SK-N-SH (cell line): ENCODE measurements around the gene CD5L. TPM values are rescaled to one million over a fixed set of nuclear protein-coding genes. Genes with fewer than 3 reads are reported as not detected.

ENCODE experiments used
- CTCF ChIA-PET: fragments of 300-600, 350-600 bp; formaldehyde crosslinking; extraction: SDS; loops from one replicate; lab custom pipeline; 2021; lab: Yijun Ruan, JAX
- POLR2A ChIA-PET: fragments of 350-600 bp; sonication (Branson Sonifier 250); formaldehyde crosslinking; extraction: SDS; loops from one replicate; lab custom pipeline; 2020; ENCODE audit warnings: antibody characterized with exemption, inconsistent platforms; lab: Yijun Ruan, JAX
- DNase-seq: peaks from one replicate; pipeline ENCODE4 v3.0.0; 2012
- H2AFZ ChIP-seq: fragments of 200-600 bp; sonication (generic); 2 replicates; pipeline ENCODE4 v1.8.1; 2016; ENCODE audit warnings: antibody characterized with exemption, mild to moderate bottlenecking, low read depth
- H3F3A ChIP-seq: fragments of 200-600 bp; sonication (generic); replicated peaks from 2 replicates; pipeline ENCODE3; 2016; ENCODE audit warnings: antibody characterized with exemption, mild to moderate bottlenecking; ENCODE audit not compliant: insufficient read depth
- H3K27ac ChIP-seq, 2 experiments: fragments of 200-500 bp in 1 of 2; fragments of 200-600 bp in 1 of 2; sonication (Bioruptor generic) in 1 of 2; sonication (generic), shearing (Covaris generic) in 1 of 2; 2 replicates each; pipeline versions ENCODE4 v1.5.1 to v1.6.1; 2014 to 2016; ENCODE audit warnings: low read depth in 2 of 2, inconsistent platforms in 1 of 2, low read length in 1 of 2, mild to moderate bottlenecking in 1 of 2, mixed read lengths in 1 of 2
- H3K27me3 ChIP-seq: fragments of 200-600 bp; sonication (generic), shearing (Covaris generic); 2 replicates; pipeline ENCODE4 v1.6.1; 2016; ENCODE audit warnings: mixed run types; ENCODE audit not compliant: insufficient read depth
- H3K36me3 ChIP-seq, 2 experiments: fragments of 200-500 bp in 1 of 2; fragments of 200-600 bp in 1 of 2; sonication (Bioruptor generic) in 1 of 2; sonication (generic) in 1 of 2; replicated peaks in 1 of 2; 2 replicates each; pipeline versions ENCODE3 to v1.5.1; 2014 to 2016; ENCODE audit warnings: low read length in 1 of 2, mild to moderate bottlenecking in 1 of 2; ENCODE audit not compliant: insufficient read depth in 2 of 2, control insufficient read depth in 1 of 2
- H3K4me1 ChIP-seq, 2 experiments: fragments of 200-500 bp in 1 of 2; fragments of 200-600 bp in 1 of 2; sonication (Bioruptor generic) in 1 of 2; sonication (generic), shearing (Covaris generic) in 1 of 2; 2 replicates each; pipeline versions ENCODE4 v1.5.1 to v1.6.1; 2014 to 2016; ENCODE audit warnings: low read depth in 1 of 2, low read length in 1 of 2, mixed run types in 1 of 2; ENCODE audit not compliant: insufficient read depth in 2 of 2, control insufficient read depth in 1 of 2
- H3K4me2 ChIP-seq: fragments of 200-600 bp; sonication (generic), shearing (Covaris generic); 2 replicates; pipeline ENCODE4 v1.6.1; 2017; ENCODE audit warnings: mixed run types
- H3K4me3 ChIP-seq, 2 experiments: fragments of 200-500 bp in 1 of 2; fragments of 200-600 bp in 1 of 2; sonication (Bioruptor generic) in 1 of 2; sonication (generic), shearing (Covaris generic) in 1 of 2; 2 replicates each; pipeline versions ENCODE4 v1.5.1 to v1.8.1; 2014 to 2016; ENCODE audit warnings: low read depth in 2 of 2, inconsistent platforms in 1 of 2, low read length in 1 of 2, mild to moderate bottlenecking in 1 of 2, mixed read lengths in 1 of 2, moderate library complexity in 1 of 2
- H3K79me2 ChIP-seq: fragments of 200-600 bp; sonication (generic); 2 replicates; pipeline ENCODE4 v1.8.1; 2017; ENCODE audit warnings: mild to moderate bottlenecking; ENCODE audit not compliant: insufficient read depth
- H3K9ac ChIP-seq: fragments of 200-600 bp; sonication (generic); 2 replicates; pipeline ENCODE4 v1.6.1; 2017; ENCODE audit warnings: mixed run types
- H3K9me2 ChIP-seq: fragments of 200-600 bp; sonication (generic); 2 replicates; pipeline ENCODE4 v1.6.1; 2017; ENCODE audit warnings: mixed run types
- H3K9me3 ChIP-seq: fragments of 200-600 bp; sonication (generic); 2 replicates; pipeline ENCODE4 v1.6.1; 2017; ENCODE audit warnings: mixed run types, mild to moderate bottlenecking, moderate library complexity
- H4K20me1 ChIP-seq: fragments of 200-600 bp; sonication (generic); 2 replicates; pipeline ENCODE4 v1.6.1; 2017; ENCODE audit warnings: mild to moderate bottlenecking, mixed run types; ENCODE audit not compliant: insufficient read depth
- EP300 ChIP-seq, 2 experiments: IDR thresholded peaks; 2 replicates each; pipeline versions ENCODE4 v1.4.0 to v1.6.1; 2012; ENCODE audit warnings: borderline replicate concordance in 1 of 2, low read depth in 1 of 2, low read length in 1 of 2
- EZH2phosphoT487 ChIP-seq: fragments of 200-600 bp; sonication (generic); IDR thresholded peaks from 2 replicates; pipeline ENCODE4 v1.6.1; 2017; ENCODE audit warnings: low read depth, mixed run types, mild to moderate bottlenecking, antibody characterized with exemption, moderate library complexity, borderline replicate concordance
- FOSL2 ChIP-seq: IDR thresholded peaks from 2 replicates; pipeline ENCODE4 v1.4.0; 2012; ENCODE audit warnings: low read depth, mild to moderate bottlenecking, moderate library complexity, borderline replicate concordance
- FOXJ3 ChIP-seq: sonication (generic); formaldehyde crosslinking; IDR thresholded peaks from 2 replicates; pipeline ENCODE4 v1.5.1; 2020; ENCODE audit warnings: mild to moderate bottlenecking, missing genetic modification reagents
- FOXM1 ChIP-seq: IDR thresholded peaks from 2 replicates; pipeline ENCODE4 v1.4.0; 2012; ENCODE audit warnings: low read depth, mild to moderate bottlenecking
- GABPA ChIP-seq: IDR thresholded peaks from 2 replicates; pipeline ENCODE4 v1.4.0; 2012; ENCODE audit warnings: low read depth, mild to moderate bottlenecking
- JUND ChIP-seq: IDR thresholded peaks from 2 replicates; pipeline ENCODE4 v1.4.0; 2012
- NFIC ChIP-seq: IDR thresholded peaks from 2 replicates; pipeline ENCODE4 v1.4.0; 2012; ENCODE audit warnings: borderline replicate concordance
- RAD21 ChIP-seq: IDR thresholded peaks from 2 replicates; pipeline ENCODE4 v1.6.1; 2012; ENCODE audit warnings: mild to moderate bottlenecking, low read length
- RCOR1 ChIP-seq: fragments of 150-350 bp; IDR thresholded peaks from 2 replicates; pipeline ENCODE4 v1.6.1; 2017; ENCODE audit warnings: antibody characterized with exemption, low read length
- RFX5 ChIP-seq: IDR thresholded peaks from 2 replicates; pipeline ENCODE4 v1.6.1; 2012; ENCODE audit warnings: mild to moderate bottlenecking, improper control_type of control experiment, low read length
- SIN3A ChIP-seq: IDR thresholded peaks from 2 replicates; pipeline ENCODE4 v1.6.1; 2012; ENCODE audit warnings: low read depth, mild to moderate bottlenecking, low read length, moderate library complexity, borderline replicate concordance
- SMC3 ChIP-seq: IDR thresholded peaks from 2 replicates; pipeline ENCODE4 v1.6.1; 2012; ENCODE audit warnings: low read depth, low read length, improper control_type of control experiment
- TAF1 ChIP-seq: IDR thresholded peaks from 2 replicates; pipeline ENCODE4 v1.6.1; 2012; ENCODE audit warnings: low read depth, mild to moderate bottlenecking, low read length, moderate library complexity, borderline replicate concordance
- TCF12 ChIP-seq: IDR thresholded peaks from 2 replicates; pipeline ENCODE4 v1.4.0; 2012
- YY1 ChIP-seq: IDR thresholded peaks from 2 replicates; pipeline ENCODE4 v1.4.0; 2012; ENCODE audit warnings: low read depth, mild to moderate bottlenecking
- WGBS: methylation state at CpG from one replicate; pipeline ENCODE4 v1.1.6; 2017; ENCODE audit warnings: low lambda C conversion rate; 5-methylcytosine and 5-hydroxymethylcytosine counted together
- polyA plus RNA-seq, 3 experiments: library from polyadenylated mRNA; depleted of rRNA; stranded (reverse); fragments of >200 nt; gene quantifications; 2 replicates each; pipeline ENCODE4 v1.2.3, GENCODE V29; 2012
- TF ChIP-seq, protein P1 (sequence below): fragments of 150-350 bp; IDR thresholded peaks from 2 replicates; pipeline ENCODE4 v1.6.1; 2017; ENCODE audit warnings: antibody characterized with exemption, low read length, low read depth, borderline replicate concordance
- TF ChIP-seq, protein P2 (sequence below): IDR thresholded peaks from 2 replicates; pipeline ENCODE4 v1.4.0; 2012; ENCODE audit warnings: low read depth
- TF ChIP-seq, protein P3 (sequence below): fragments of 150-350 bp; IDR thresholded peaks from 2 replicates; pipeline ENCODE4 v1.6.1; 2016; ENCODE audit warnings: mild to moderate bottlenecking, low read depth, low read length

Gene CD5L
- polyA plus RNA-seq, 1 of the 3 experiments (the other 2 are of a cell fraction): not detected

DNA sequence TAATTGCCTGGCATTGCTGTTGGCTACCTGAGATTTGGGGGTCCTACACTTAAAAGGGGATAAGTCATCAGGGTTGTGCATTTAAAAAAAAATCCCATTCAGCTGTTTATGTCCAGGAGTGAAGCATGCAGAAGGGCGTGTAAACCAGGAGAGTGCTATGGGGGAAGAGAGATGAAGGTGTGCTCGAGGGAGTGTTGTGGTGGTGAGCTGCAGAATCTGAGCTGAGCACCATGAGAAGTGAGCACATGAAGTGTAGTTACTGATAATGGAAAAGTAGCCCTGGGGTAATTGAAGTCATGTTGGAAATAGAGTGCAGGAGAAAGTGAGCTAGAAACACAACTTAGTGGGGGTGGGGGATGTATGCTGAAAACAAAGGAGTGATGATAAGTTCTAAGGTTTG is 22.4 kb downstream of the CD5L start (continued):
- TF ChIP-seq FOSL2: no peak
- TF ChIP-seq, all 33 proteins: peak for 0

DNA sequence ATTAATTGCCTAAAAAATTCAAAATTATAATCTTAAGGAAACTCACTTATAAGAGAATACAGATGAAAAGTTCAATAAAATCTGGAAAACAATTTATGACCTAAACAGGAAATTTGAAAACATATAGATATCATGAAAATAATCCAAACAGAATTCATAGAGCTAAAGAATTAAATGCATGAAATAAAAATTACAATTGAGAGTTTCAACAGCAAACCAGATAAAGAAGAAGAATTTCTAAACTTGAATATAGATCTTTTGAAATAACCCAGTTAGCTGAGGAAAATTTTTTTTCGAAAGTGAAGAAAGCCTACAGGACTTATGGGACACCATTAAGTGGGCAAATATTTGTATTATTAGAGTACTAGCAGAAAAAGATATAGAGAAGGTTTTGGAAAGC is 28.3 kb downstream of the CD5L start:
- TF ChIP-seq JUND (no peak), EZH2phosphoT487 (no peak), YY1 (no peak)
- Histone ChIP-seq H3K9ac (no peak overlapping the region), H3K4me3 (no peak overlapping the region), H3K27ac (no peak overlapping the region), H3F3A (no peaks in the 10 kb centered on the region), H3K9me2 (no peaks in the 10 kb centered on the region), H3K36me3 (no peaks in the 10 kb centered on the region), H3K4me1 (no peaks in the 10 kb centered on the region), H3K79me2 (no peaks in the 10 kb centered on the region), H3K4me2 (no peak overlapping the region), H3K9me3 (peaks cover 3% of the 10 kb centered on the region; the same call in 1 of the 2 replicates), H2AFZ (no peak overlapping the region), H3K27me3 (no peaks in the 10 kb centered on the region), H4K20me1 (no peaks in the 10 kb centered on the region)
- CTCF ChIA-PET: no interaction called here
- no peak for DNase-seq
- 3% methylated on average over 1 of the region's 1 CpG for WGBS
- POLR2A ChIA-PET: no interaction called here

DNA sequence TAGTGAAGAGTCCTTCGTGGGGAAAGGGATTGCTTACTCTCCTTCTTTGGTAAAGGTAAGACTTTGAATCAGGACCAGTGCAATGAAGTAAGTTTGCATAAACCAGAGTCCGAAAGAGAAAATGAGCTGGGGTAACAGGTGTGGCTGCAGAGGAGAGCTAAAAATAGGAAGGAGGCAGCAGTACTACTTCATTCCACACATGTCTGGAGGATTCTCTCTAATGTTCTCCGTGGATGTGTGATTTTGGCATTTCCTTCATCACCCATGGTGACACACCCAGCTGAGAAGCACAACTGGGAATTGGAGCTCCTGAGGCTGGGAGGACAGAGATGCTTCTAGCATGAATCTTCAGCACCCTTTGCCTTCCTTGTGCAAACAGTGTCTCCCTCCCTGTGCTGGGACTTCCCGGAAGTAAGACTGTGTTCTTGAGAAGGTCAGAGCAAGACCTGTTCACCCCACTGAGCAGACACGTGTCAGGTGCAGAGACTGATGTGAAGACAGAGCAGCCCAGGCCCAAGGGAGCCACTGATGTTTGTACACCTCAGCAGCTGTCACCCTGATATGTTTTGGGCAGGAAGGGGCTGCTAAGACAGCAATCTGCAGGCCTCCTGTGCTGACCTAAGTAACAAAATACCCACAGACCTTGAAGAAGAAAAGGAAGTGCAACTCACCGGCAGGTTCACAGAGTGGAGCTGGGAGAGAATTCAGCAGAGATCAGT is 35.0 kb downstream of the CD5L start:
- H3K36me3 ChIP-seq: no peaks in the 10 kb centered on the region
- POLR2A ChIA-PET: no interaction called here

More for the DNA sequence above, 35.0 kb downstream of the CD5L start:
- H3K79me2 ChIP-seq: no peaks in the 10 kb centered on the region
- no peaks in the 10 kb centered on the region for H4K20me1 ChIP-seq
- H3K9me3 ChIP-seq: no peaks in the 10 kb centered on the region
- CTCF ChIA-PET: no interaction called here
- H3K4me2 ChIP-seq: no peak overlapping the region
- no peaks in the 10 kb centered on the region; the same call in none of the 2 replicates for H3K27me3 ChIP-seq
- no peak for TF ChIP-seq NFIC
- no peak for TF ChIP-seq TAF1
- no peak for TF ChIP-seq GABPA
- TF ChIP-seq TCF12: no peak
- no peak for TF ChIP-seq YY1
- TF ChIP-seq, protein P1, sequence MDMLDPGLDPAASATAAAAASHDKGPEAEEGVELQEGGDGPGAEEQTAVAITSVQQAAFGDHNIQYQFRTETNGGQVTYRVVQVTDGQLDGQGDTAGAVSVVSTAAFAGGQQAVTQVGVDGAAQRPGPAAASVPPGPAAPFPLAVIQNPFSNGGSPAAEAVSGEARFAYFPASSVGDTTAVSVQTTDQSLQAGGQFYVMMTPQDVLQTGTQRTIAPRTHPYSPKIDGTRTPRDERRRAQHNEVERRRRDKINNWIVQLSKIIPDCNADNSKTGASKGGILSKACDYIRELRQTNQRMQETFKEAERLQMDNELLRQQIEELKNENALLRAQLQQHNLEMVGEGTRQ: no peak
- no peak for TF ChIP-seq FOXM1
- TF ChIP-seq SMC3: no peak
- no peak for TF ChIP-seq SIN3A
- TF ChIP-seq, protein P2, sequence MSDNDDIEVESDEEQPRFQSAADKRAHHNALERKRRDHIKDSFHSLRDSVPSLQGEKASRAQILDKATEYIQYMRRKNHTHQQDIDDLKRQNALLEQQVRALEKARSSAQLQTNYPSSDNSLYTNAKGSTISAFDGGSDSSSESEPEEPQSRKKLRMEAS: no peak
- no peak for TF ChIP-seq FOXJ3 (CRISPR knock-in tag)
- TF ChIP-seq RFX5: no peak
- TF ChIP-seq FOSL2: no peak
- no peak for TF ChIP-seq EP300 (IDR thresholded peaks at IDR 0.05; ENCODE audit: borderline replicate concordance in 1 of 2, low read depth in 1 of 2, low read length in 1 of 2)
- TF ChIP-seq, protein P3, sequence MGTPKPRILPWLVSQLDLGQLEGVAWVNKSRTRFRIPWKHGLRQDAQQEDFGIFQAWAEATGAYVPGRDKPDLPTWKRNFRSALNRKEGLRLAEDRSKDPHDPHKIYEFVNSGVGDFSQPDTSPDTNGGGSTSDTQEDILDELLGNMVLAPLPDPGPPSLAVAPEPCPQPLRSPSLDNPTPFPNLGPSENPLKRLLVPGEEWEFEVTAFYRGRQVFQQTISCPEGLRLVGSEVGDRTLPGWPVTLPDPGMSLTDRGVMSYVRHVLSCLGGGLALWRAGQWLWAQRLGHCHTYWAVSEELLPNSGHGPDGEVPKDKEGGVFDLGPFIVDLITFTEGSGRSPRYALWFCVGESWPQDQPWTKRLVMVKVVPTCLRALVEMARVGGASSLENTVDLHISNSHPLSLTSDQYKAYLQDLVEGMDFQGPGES: no peak
- no peak for TF ChIP-seq RCOR1
- TF ChIP-seq RAD21: no peak
- H2AFZ ChIP-seq: no peak overlapping the region
- no peak overlapping the region for H3K9ac ChIP-seq
- no peak for DNase-seq
- no peak overlapping the region for H3K4me3 ChIP-seq
- no peaks in the 10 kb centered on the region for H3F3A ChIP-seq
- H3K27ac ChIP-seq: no peak overlapping the region
- WGBS: 6% methylated on average over 4 of the region's 6 CpGs
- H3K4me1 ChIP-seq: no peaks in the 10 kb centered on the region
- H3K9me2 ChIP-seq: no peaks in the 10 kb centered on the region
